Natural killer cell (primary cell): ENCODE data around the gene COL8A2. TPM values are rescaled to one million over a fixed set of nuclear protein-coding genes. Genes with fewer than 3 reads are reported as not detected.

Source experiments
- ATAC-seq, 3 donors: fragments of 150-1000 bp in 2 of 3; fragments of 200-7000 bp in 1 of 3; cut with Tn5 transposase; 1 replicate in 1 of 3; 2 replicates in 2 of 3; pipeline ENCODE4 v1.10.0; 2021; ENCODE audit warnings: mild to moderate bottlenecking in 2 of 3, moderate library complexity in 2 of 3
- DNase-seq, 2 donors: peaks; one replicate each; pipeline versions ENCODE4 v3.0.0 to v3.0.0-alpha.2; 2013 to 2021; ENCODE audit warnings: mixed read lengths in 1 of 2
- H3K27ac ChIP-seq: one replicate; pipeline ENCODE4 v1.5.1; 2013; ENCODE audit warnings: mild to moderate bottlenecking, low read length
- H3K27me3 ChIP-seq: one replicate; pipeline ENCODE4 v1.6.1; 2013; ENCODE audit warnings: low read length; ENCODE audit not compliant: control insufficient read depth, insufficient read depth
- H3K36me3 ChIP-seq: one replicate; pipeline ENCODE4 v1.6.1; 2013; ENCODE audit warnings: low read length; ENCODE audit not compliant: control insufficient read depth, insufficient read depth
- H3K4me1 ChIP-seq: one replicate; pipeline ENCODE4 v1.6.1; 2013; ENCODE audit warnings: low read length; ENCODE audit not compliant: control insufficient read depth, insufficient read depth
- H3K4me3 ChIP-seq: one replicate; pipeline ENCODE4 v1.5.1; 2013; ENCODE audit warnings: low read length
- H3K9me3 ChIP-seq: one replicate; pipeline ENCODE4 v1.6.1; 2013; ENCODE audit warnings: low read length; ENCODE audit not compliant: control insufficient read depth, insufficient read depth
- H3K27ac Mint-ChIP-seq, 2 donors: one replicate each; pipeline ENCODE4 v1.8.0; 2022; ENCODE audit warnings: mild to moderate bottlenecking in 2 of 2, mixed read lengths in 2 of 2, moderate library complexity in 1 of 2
- H3K27me3 Mint-ChIP-seq, 2 donors: one replicate each; pipeline ENCODE4 v1.8.0; 2022; ENCODE audit warnings: low read depth in 2 of 2, mixed read lengths in 2 of 2
- H3K36me3 Mint-ChIP-seq: one replicate; pipeline ENCODE4 v1.8.0; 2022; ENCODE audit warnings: mixed read lengths
- H3K4me1 Mint-ChIP-seq, 2 donors: one replicate each; pipeline ENCODE4 v1.8.0; 2022; ENCODE audit warnings: mixed read lengths in 2 of 2
- H3K4me3 Mint-ChIP-seq: one replicate; pipeline ENCODE4 v1.8.0; 2022; ENCODE audit warnings: mild to moderate bottlenecking, moderate library complexity, mixed read lengths
- H3K9me3 Mint-ChIP-seq, 2 donors: one replicate each; pipeline ENCODE4 v1.8.0; 2022; ENCODE audit warnings: mixed read lengths in 2 of 2
- CTCF ChIP-seq: fragments of 200-600 bp; IDR thresholded peaks from one replicate; pipeline ENCODE4 v1.8.0; 2022; ENCODE audit warnings: antibody characterized with exemption
- WGBS: methylation state at CpG from one replicate; pipeline ENCODE4 v1.1.7; 2013; ENCODE audit warnings: missing lambda C conversion rate; ENCODE audit not compliant: insufficient coverage; 5-methylcytosine and 5-hydroxymethylcytosine counted together
- intact Hi-C: fragments of 100-400 bp; cut with micrococcal nuclease; formaldehyde crosslinking; loops from one replicate; pipeline ENCODE4 v1.14.2; 2022
- total RNA-seq, 4 donors: library from RNA; stranded (reverse); fragments of 120-200 nt in 1 of 4; gene quantifications; one replicate each; pipeline versions ENCODE4 v1.2.3 to v1.2.4, GENCODE V29; 2013 to 2022

The COL8A2 gene
- total RNA-seq, 3 donors from 2014 or later (not counting 1 experiment from before 2014, with no cell fraction given) = 0.09 to 0.20 (median 0.14) TPM

- no peaks in the 10 kb centered on the region for H3K9me3 ChIP-seq
- H3K36me3 ChIP-seq = peaks cover 5% of the 10 kb centered on the region
- no peak for TF ChIP-seq CTCF
- WGBS = 86% methylated on average over 6 of the region's 6 CpGs
- H3K4me1 ChIP-seq = peaks cover 10% of the 10 kb centered on the region
- no peak for ATAC-seq
- no peak overlapping the region for H3K27ac ChIP-seq
- Mint-ChIP-seq H3K9me3 (no peaks in the 10 kb centered on the region), H3K4me3 (no peak overlapping the region), H3K27me3 (no peaks in the 10 kb centered on the region), H3K36me3 (no peaks in the 10 kb centered on the region), H3K27ac (no peak overlapping the region), H3K4me1 (peaks cover 0 to 5% of the 10 kb centered on the region in 2 donors)
- no peak for DNase-seq
- H3K4me3 ChIP-seq = no peak overlapping the region
- H3K27me3 ChIP-seq = no peaks in the 10 kb centered on the region
- intact Hi-C loops = no loop called here
These were observed 24.6 kb downstream of the COL8A2 start for GRCh38 chr1:36100376-36100775.

GRCh38 chr1:36099681-36100341 lies 25.2 kb downstream of the COL8A2 start:
- no peaks in the 10 kb centered on the region for H3K27me3 ChIP-seq
- Mint-ChIP-seq H3K27ac (no peak overlapping the region), H3K4me3 (no peak overlapping the region), H3K36me3 (no peaks in the 10 kb centered on the region), H3K27me3 (no peaks in the 10 kb centered on the region), H3K4me1 (peaks cover 0 to 5% of the 10 kb centered on the region in 2 donors), H3K9me3 (no peaks in the 10 kb centered on the region)
- 34% methylated on average over 18 of the region's 18 CpGs for WGBS
- H3K36me3 ChIP-seq = peaks cover 6% of the 10 kb centered on the region
- no peak overlapping the region for H3K4me3 ChIP-seq
- DNase-seq (peak; percentile 68 to 86), ATAC-seq (peak; percentile 81 to 92 (median 89))
- H3K4me1 ChIP-seq = peaks cover 10% of the 10 kb centered on the region
- H3K27ac ChIP-seq = no peak overlapping the region
- no peaks in the 10 kb centered on the region for H3K9me3 ChIP-seq
- intact Hi-C loops = loop anchor here (1.0 to 2.0 kb wide), 3 partner anchors 88 to 321 kb away; no protein-coding TSS in a partner anchor
- TF ChIP-seq CTCF = peak; percentile 83

- no peaks in the 10 kb centered on the region for H3K9me3 Mint-ChIP-seq
- H3K36me3 Mint-ChIP-seq = no peaks in the 10 kb centered on the region
- Histone ChIP-seq H3K36me3 (peaks cover 15% of the 10 kb centered on the region), H3K4me3 (no peak overlapping the region), H3K9me3 (no peaks in the 10 kb centered on the region), H3K27ac (no peak overlapping the region), H3K4me1 (peaks cover 10% of the 10 kb centered on the region), H3K27me3 (no peaks in the 10 kb centered on the region)
- H3K4me1 Mint-ChIP-seq = peaks cover 0 to 5% of the 10 kb centered on the region in 2 donors
- no peak for DNase-seq
- TF ChIP-seq CTCF = no peak
- WGBS = 90% methylated on average over 13 of the region's 13 CpGs
- H3K27me3 Mint-ChIP-seq = no peaks in the 10 kb centered on the region
- no peak overlapping the region for H3K27ac Mint-ChIP-seq
- H3K4me3 Mint-ChIP-seq = no peak overlapping the region
- intact Hi-C loops = loop anchor here (1.0 to 2.0 kb wide), 3 partner anchors 89 to 322 kb away; no protein-coding TSS in a partner anchor
- ATAC-seq = no peak
These were observed 26.2 kb downstream of the COL8A2 start for GRCh38 chr1:36098650-36099365.
